AG04450 (cell line): ENCODE results near the gene FOXK2. TPM values are rescaled to one million over a fixed set of nuclear protein-coding genes. Genes with fewer than 3 reads are reported as not detected.

ENCODE experiments used
- CTCF ChIA-PET: fragments of 300-600, 350-600 bp; formaldehyde crosslinking; extraction: SDS; loops from one replicate; lab custom pipeline; 2022; ENCODE audit warnings: antibody characterized with exemption, inconsistent platforms; lab: Charles Lee
- POLR2A ChIA-PET: fragments of 350-600 bp; formaldehyde crosslinking; extraction: SDS; loops from one replicate; lab custom pipeline; 2021; ENCODE audit warnings: antibody characterized with exemption, inconsistent platforms; lab: Yijun Ruan, JAX
- DNase-seq: peaks from one replicate; pipeline ENCODE4 v3.0.0-alpha.2; 2011; ENCODE audit warnings: low read depth, low spot score
- H3K27ac ChIP-seq: one replicate; pipeline ENCODE4 v1.5.1; 2012; ENCODE audit warnings: low read depth, low read length, control low read depth
- H3K27me3 ChIP-seq: one replicate; pipeline ENCODE4 v1.6.0; 2012; ENCODE audit warnings: low read length; ENCODE audit not compliant: control insufficient read depth, insufficient read depth
- H3K4me3 ChIP-seq: 2 replicates; pipeline ENCODE4 v1.5.1; 2011; ENCODE audit warnings: mild to moderate bottlenecking, low read depth, low read length, control low read depth
- H3K9me3 ChIP-seq: 2 replicates; pipeline ENCODE4 v1.5.1; 2012; ENCODE audit warnings: low read length; ENCODE audit not compliant: control insufficient read depth, insufficient read depth
- polyA plus RNA-seq: library from polyadenylated mRNA; depleted of rRNA; stranded (reverse); fragments of >200 nt; gene quantifications from 2 replicates; pipeline ENCODE4 v1.2.3, GENCODE V29; 2011
- TF ChIP-seq, protein P1 (sequence below): IDR thresholded peaks from 2 replicates; pipeline ENCODE4 v1.5.1; 2011; ENCODE audit warnings: low read depth, low read length, control low read depth, inconsistent platforms

The FOXK2 gene
- polyA plus RNA-seq, 1 experiment: 21.7 TPM

DNA sequence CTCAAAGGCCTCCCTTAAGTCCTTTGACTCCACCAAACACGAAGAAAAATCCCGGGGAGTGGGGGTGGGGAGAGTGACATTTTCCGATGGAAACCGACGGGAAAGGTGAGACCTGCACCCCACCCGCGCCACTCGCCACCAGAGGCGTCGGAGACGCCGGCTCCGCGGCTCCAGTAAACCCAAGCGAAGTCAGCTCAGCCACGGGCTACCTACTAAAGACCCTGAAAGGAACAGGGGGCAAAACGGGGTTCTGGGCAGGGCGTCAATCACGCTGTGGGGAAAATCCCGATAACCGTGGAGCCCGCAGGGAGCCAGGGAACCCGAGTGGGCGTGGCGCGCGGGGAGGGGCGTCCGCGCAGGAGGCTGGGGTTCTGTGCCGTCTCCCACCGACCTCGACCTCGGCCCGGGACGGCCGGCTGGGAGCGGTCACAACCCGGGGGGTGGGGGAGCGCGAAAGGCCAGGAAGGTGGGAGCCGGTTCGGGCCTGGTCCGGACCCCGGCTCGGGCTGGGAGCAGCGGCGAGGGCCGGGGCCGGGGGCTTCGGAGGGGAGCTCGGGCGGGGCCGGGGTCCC is 128.1 kb downstream of the FOXK2 start:
- no peaks in the 10 kb centered on the region for H3K27me3 ChIP-seq
- CTCF ChIA-PET: no interaction called here
- H3K4me3 ChIP-seq: peak overlapping the region; percentile 89
- DNase-seq: no peak
- TF ChIP-seq, protein P1, sequence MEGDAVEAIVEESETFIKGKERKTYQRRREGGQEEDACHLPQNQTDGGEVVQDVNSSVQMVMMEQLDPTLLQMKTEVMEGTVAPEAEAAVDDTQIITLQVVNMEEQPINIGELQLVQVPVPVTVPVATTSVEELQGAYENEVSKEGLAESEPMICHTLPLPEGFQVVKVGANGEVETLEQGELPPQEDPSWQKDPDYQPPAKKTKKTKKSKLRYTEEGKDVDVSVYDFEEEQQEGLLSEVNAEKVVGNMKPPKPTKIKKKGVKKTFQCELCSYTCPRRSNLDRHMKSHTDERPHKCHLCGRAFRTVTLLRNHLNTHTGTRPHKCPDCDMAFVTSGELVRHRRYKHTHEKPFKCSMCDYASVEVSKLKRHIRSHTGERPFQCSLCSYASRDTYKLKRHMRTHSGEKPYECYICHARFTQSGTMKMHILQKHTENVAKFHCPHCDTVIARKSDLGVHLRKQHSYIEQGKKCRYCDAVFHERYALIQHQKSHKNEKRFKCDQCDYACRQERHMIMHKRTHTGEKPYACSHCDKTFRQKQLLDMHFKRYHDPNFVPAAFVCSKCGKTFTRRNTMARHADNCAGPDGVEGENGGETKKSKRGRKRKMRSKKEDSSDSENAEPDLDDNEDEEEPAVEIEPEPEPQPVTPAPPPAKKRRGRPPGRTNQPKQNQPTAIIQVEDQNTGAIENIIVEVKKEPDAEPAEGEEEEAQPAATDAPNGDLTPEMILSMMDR: peak; percentile 16; the same call in 1 of the 2 replicates
- peak overlapping the region; percentile 89 for H3K27ac ChIP-seq
- POLR2A ChIA-PET: no interaction called here
- no peaks in the 10 kb centered on the region for H3K9me3 ChIP-seq

DNA sequence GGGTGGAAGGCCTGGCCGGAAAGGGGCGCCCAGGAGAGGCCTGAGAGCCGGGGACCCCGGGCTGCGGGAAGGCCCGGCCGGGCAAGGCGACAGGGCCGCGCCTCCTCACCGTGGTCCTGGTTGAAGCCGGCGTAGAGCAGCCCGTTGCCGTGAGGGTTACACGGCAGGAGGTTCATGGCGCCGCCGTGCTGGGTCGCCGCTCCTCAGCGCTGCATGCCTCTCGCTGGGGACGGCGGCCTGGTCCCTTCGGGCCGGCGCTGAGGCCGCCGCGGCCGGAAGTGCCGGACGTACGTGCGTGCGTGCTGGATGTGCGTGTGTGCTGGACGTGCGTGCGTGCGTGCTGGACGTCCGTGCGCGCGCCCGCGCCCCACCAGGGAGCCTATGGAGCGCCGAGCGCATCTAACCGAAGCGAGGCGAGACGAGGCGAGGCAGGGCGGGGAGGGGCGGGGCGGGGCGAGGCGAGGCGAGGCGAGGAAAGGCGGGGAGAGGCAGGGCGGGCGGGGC is 128.7 kb downstream of the FOXK2 start, which contains the start of gene WDR45B:
Gene WDR45B (minus strand): TSS at position 280 of the 504 bp plus-strand sequence. CDS start 104 bp downstream, at position 176.
- TF ChIP-seq, protein P1: no peak
- CTCF ChIA-PET: no interaction called here
- Histone ChIP-seq H3K27ac (peak within 1 kb of the TSS; percentile 89), H3K4me3 (peak within 1 kb of the TSS; percentile 89), H3K9me3 (no peaks in the 10 kb centered on the region), H3K27me3 (no peaks in the 10 kb centered on the region)
- DNase-seq: peak; percentile 95
- POLR2A ChIA-PET: no interaction called here

DNA sequence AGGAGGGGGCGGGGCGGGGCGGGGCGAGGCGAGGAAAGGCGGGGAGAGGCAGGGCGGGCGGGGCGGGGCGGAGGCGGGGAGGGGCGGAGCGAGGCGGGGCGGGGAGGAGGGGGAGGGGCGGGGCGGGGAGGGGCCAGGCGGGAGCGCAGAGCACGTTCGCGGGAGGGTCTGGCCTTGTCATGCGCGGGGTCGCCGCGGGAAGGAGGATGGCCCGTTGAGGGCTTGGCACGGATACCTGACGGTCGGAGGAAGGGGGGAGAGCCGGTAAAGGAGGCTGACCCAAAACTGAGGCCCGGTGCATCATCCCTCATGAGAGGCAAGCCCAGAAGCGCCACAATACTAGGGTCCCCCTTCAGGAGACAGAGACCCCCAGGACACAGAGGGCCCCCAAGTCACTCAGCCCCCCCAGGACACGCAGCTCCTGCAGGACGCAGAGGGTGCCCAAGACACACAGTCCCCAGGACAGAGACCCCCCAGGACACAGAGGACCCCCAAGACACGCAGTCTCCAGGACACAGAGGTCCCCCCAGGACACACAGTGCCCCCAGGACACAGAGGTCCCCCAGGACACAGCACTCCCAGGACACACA is 129.3 kb downstream of the FOXK2 start:
- POLR2A ChIA-PET: no interaction called here

DNA sequence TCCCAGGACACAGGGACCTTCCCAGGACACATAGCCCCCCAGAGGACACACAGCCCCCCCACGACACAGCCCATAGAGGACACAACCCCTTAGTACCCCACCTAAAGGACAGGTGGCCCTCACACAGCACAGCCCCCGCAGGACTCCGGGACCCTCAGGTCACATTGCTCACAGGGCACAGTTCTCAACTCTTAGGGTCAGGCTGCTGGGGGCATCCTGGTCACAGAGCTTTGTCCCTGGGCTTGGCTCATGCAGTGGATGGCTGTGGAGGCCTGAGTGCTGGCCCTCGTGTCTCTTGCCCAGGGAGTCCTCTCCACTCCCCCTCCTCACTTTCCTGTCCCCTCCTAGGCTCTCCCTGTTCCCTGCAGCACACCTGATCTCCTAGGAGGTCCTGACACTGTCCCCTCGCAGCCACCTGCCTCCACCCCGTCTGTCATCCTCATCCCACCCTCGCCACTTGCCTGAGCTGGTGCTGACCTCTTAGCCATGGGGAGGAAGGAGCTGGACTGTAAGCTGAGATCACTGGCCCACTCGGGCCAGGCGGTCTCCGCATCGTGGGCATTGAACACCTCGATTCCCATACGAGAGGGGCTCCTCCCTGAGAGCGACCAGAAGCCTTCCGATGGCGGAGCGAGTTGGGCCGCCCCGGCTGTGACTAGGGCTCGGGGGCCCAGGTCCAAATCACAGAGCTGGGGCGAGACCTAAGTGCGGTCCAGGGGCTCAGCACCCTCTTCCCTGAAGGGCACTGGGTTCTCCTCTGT is 130.1 kb downstream of the FOXK2 start:
- POLR2A ChIA-PET: no interaction called here
- DNase-seq: no peak
- CTCF ChIA-PET: interaction anchor here (0.6 kb wide), 1 partner anchor 505 kb away, joined by 4 read pairs; no protein-coding TSS in a partner anchor

More for the DNA sequence above, 129.3 kb downstream of the FOXK2 start:
- Histone ChIP-seq H3K27me3 (no peaks in the 10 kb centered on the region), H3K4me3 (peak overlapping the region; percentile 68), H3K27ac (peak overlapping the region; percentile 75), H3K9me3 (no peaks in the 10 kb centered on the region)
- TF ChIP-seq, protein P1: no peak
- CTCF ChIA-PET: interaction anchor here (0.6 kb wide), 1 partner anchor 504 kb away, joined by 4 read pairs; no protein-coding TSS in a partner anchor
- no peak for DNase-seq

More for the DNA sequence above, 130.1 kb downstream of the FOXK2 start:
- H3K27me3 ChIP-seq: no peaks in the 10 kb centered on the region
- H3K4me3 ChIP-seq: no peak overlapping the region
- H3K27ac ChIP-seq: no peak overlapping the region
- H3K9me3 ChIP-seq: no peaks in the 10 kb centered on the region
- TF ChIP-seq, protein P1: no peak
